Loucy (cell line): ENCODE data around the gene ZNF345.

ENCODE experiments used
- EZH2phosphoT487 ChIP-seq: fragments of 200-600 bp; IDR thresholded peaks from 2 replicates; pipeline ENCODE4 v1.6.1; 2018; ENCODE audit warnings: antibody characterized with exemption, mild to moderate bottlenecking, moderate library complexity, borderline replicate concordance
- TF ChIP-seq, protein P1 (sequence below): fragments of 200-600 bp; sonication (generic); conservative IDR thresholded peaks from 2 replicates; pipeline ENCODE4 v1.5.1; 2014; ENCODE audit warnings: mild to moderate bottlenecking, antibody characterized with exemption, low read length

DNA sequence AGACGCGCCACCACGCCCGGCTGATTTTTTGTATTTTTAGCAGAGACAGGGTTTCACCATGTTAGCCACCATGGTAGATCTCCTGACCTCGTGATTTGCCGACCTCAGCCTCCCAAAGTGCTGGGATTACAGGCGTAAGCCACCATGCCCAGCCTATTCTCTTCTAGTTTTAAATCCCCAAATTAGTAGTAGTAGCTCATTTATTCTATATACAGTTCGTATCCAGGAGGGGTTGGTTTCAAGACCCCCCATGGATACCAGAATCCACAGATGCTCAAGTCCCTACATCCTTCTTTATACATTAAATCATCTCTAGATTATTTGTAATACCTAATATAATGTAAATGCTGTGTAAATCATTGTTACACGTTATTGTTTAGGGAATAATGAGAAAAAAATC, 67.4 kb downstream of the ZNF345 start:
- TF ChIP-seq, protein P1, sequence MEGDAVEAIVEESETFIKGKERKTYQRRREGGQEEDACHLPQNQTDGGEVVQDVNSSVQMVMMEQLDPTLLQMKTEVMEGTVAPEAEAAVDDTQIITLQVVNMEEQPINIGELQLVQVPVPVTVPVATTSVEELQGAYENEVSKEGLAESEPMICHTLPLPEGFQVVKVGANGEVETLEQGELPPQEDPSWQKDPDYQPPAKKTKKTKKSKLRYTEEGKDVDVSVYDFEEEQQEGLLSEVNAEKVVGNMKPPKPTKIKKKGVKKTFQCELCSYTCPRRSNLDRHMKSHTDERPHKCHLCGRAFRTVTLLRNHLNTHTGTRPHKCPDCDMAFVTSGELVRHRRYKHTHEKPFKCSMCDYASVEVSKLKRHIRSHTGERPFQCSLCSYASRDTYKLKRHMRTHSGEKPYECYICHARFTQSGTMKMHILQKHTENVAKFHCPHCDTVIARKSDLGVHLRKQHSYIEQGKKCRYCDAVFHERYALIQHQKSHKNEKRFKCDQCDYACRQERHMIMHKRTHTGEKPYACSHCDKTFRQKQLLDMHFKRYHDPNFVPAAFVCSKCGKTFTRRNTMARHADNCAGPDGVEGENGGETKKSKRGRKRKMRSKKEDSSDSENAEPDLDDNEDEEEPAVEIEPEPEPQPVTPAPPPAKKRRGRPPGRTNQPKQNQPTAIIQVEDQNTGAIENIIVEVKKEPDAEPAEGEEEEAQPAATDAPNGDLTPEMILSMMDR, result no peak
- TF ChIP-seq EZH2phosphoT487, result no peak
